Activated CD8-positive, alpha-beta memory T cell treated with anti-CD3 and anti-CD28 coated beads, Interleukin-2, amount 50 U/mL, for 1 hour (primary cell): ENCODE measurements around the gene PRSS27.
A peak's percentile ranks its signal among the peaks of the same experiment; 100 is the strongest.
"Not testable (repeated sequence)": the region's sequence is repeated elsewhere in the genome, so short reads cannot be mapped to it uniquely, and the experiment has no call there.

ENCODE experiments used
- DNase-seq: peaks from one replicate; pipeline ENCODE4 v3.0.0-alpha.2; 2020; ENCODE audit errors: extremely low read depth

The PRSS27 gene

GRCh38 chr16:2696601-2697250 is 23.3 kb downstream of the PRSS27 start:
- DNase-seq = not testable (repeated sequence)

DNA sequence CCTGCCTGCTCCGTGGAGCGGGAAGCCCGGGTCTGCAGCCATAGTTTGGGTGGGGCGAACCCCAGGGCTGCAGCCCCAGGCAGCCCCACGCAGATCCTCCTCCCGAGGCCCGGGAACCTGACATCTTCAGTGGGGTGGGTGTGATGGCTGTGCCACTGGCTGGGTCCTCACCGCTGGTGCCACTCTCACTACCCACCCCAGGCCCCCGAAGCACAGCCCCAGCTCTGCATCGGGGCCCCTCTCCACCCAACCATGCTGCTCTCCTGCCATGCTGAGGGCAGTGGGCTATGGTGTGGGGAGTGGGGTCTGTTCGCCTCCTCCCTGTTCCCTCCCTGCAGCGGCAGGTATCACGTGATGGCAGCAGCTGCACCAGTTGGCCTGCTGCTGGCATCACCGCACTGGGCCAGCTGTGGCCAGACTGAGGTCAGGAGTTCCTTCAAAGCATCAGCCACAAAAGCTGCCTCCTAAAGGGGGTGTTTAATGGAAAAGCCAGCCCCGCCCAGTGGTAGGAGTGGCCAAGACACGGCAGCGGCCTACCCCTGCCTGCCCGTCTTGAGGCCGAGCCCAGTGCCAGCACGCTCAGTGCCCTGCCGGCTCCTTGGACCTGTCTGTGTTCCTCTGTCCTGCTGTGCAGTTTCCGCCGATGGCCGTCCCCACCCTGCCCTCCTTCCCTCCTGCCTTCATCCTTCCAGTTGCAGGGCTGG is 26.9 kb downstream of the PRSS27 start:
- DNase-seq = no peak

DNA sequence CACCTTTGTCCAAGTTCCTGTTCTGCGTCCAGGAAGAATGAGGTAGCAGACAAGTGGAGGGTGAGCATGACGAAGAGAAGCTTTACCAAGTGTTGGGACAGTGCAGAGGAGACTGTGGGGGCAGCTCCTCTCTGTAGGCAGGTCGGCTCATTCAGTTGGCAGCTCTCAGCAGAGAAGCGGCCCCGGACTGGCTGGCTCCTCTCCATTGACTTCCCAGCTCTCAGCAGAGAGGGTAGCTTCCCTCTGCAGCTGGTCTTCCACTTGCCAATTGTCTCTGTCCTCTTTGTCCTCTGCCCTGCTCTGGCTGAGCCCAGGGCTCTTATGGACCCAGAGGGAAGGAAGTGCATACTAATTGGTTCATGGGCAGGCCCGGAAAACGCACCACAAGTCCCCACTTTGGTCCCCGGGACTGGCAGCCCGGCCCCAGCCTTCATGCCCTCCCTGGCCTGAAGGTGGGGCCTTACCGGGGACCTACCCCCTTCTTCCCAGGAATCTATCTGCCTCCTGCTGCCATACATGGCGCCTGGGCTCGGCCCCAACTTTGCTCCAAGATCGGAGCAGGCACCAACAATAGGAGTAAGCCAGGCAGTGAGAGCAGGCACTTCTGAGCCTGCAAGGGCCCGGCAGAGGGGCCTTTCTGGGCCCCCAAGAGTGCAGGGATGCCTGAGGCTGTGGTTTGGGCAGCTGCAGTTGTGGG is 27.6 kb downstream of the PRSS27 start:
- DNase-seq = no peak

GRCh38 chr16:2691491-2692248 is 28.4 kb downstream of the PRSS27 start:
- no peak for DNase-seq

GRCh38 chr16:2690852-2691251 is 29.2 kb downstream of the PRSS27 start:
- no peak for DNase-seq

DNA sequence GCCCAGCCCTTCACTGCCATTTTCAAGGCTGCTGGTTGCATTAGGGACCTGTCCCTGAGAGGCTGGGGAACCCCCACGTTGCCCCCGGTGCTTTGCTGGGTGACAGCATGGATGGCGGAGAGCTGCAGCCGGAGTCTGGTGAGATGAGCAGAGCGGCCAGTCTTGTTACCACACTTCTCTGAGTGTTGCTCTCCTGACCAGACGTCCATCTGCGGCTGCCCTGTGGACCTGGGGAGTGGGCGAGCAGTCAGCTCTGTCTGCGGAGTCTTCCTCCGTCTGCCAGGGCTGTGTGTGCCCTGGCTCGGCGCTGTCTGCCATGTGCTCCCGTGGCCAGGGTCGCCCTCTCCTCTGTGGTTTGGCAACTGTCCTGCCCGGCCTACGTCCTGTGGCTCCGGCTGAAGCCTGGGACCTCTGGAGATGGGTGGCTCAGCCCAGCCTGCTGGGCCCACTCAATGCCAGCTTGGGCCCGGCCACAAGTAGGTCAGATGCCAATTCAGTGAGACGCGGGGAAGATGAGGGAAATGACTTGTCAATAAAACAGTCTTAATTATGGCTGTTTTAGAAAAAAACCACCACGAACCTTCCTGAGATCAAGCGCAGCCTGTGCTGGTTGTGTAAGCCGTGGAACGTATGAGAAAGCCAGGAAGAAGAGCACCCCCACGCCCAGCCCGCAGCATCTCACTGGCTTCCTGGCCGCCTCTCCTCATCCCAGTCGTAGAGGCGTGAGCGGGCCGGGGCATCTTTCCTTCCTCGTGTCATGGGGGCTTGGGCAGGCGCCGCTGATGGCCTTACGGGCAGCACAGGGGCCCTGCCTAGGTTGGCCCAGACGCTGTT is 29.8 kb downstream of the PRSS27 start:
- no peak for DNase-seq

- DNase-seq = not testable (repeated sequence)
Observed at GRCh38 chr16:2689422-2689821, 30.6 kb downstream of the PRSS27 start.

GRCh38 chr16:2687531-2688308 is 32.3 kb downstream of the PRSS27 start:
- DNase-seq = no peak

DNA sequence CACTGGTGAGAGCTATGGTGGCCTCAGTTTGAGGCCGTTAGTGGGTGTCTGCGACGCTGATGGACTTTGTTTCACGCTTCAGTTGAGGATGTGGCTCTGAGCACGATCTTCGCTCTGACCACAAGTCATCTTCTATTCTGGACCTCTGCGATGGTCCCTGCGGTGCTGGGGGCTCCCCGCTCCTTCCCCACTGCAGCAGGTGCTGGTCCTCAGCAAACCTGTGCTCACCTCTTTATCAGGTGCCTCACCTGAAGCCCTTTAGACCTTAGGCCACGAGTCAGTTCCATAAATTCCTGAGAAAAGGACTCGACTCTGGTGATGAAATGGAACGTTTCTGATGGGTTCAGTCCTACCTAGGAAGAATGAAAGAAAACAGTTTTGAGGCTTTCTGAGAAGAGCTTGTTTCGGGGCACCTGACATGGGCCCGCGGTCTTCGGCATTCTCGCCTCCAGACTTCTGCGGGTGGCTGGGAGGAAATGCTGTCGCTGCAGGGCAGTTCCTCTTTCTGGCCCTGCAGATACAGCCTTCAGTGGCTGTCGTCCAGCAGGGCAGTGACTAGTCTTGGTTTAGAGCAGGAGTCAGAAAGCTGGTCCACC is 33.0 kb downstream of the PRSS27 start:
- no peak for DNase-seq

DNA sequence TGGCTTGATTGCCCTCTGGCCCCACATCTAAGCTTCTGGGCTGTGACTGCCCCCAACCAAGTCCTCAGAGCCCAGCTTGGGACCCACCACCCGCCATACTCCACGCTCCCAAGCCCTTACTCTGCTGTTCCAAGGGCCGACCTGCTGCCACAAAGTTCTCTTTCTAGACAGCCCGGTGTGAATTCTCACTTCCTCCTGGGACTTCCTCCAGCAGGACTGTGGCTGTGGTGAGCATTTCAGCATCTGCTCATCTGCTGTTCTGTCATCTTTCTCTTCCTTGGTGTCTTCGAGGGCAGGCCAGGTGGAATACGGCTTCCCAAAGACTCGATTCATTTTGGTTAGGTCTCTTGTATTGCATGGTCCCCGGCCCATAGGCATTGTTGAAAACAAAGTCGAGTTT is 33.9 kb downstream of the PRSS27 start:
- not testable (repeated sequence) for DNase-seq

- not testable (repeated sequence) for DNase-seq
Observed at GRCh38 chr16:2683041-2683440, 37.0 kb downstream of the PRSS27 start.

- DNase-seq = peak; percentile 91
Observed at GRCh38 chr16:2682209-2683021, 37.6 kb downstream of the PRSS27 start, which contains the start of gene KCTD5. TSS of gene KCTD5 (plus strand) at chr16:2682523. CDS start at chr16:2682549, 26 bp downstream.

DNA sequence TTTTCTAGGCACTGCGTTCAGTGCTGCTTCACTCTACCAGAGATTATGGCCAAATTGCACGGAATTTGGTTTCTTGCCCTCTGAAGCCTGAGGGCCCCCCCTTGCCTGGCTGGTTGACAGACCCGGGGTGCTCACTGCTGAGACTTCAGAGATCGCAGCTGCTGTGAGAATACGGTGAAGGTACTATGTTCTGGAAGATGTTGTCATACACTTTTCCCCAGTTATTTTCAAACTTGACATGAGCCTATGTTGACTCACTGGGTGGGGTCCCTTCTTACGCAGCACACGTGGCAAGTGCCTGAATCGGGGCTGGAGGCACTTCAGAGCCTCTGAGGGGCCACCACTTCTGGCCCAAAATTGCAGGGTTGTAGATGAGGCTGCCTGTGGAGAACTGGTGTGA is 39.7 kb downstream of the PRSS27 start:
- DNase-seq = not testable (repeated sequence)

GRCh38 chr16:2679902-2680301 is 40.1 kb downstream of the PRSS27 start:
- DNase-seq = not testable (repeated sequence)

DNA sequence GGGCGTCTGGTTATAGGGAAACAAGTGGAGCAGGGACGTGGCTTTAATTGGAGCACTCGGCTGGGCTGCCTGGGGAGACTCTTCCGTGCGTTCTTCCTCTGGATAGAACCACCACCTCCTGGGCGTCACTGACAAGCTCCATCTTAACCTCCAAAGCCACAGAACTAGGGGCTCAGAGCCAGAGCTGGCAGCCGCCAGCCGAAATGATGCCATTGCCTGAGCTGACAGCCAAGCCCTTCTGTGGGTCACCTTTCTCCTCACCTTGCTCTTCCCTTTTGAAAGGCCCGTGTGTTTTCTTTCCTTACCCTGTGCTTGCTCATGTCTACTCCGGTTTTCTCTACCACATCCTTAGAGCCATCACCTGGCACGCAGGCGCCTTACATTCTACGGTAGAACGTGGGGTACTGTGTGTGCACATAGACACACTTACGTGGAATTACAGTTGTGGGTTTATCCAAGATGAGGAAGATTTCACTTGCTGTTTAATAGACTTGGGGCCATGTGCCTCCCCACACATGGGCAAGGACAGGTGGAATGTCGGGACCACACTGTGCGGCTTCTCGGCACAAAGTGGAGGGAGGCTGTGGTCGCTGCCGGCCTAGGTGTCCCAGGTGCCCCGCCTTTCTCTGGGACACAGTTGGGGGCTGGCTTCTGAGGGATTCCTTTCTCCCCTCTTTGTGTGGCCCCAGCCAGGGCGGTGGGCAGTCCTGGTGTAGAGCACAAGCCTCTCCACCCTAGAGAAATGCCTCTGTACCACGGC is 41.6 kb downstream of the PRSS27 start:
- DNase-seq = not testable (repeated sequence)

DNA sequence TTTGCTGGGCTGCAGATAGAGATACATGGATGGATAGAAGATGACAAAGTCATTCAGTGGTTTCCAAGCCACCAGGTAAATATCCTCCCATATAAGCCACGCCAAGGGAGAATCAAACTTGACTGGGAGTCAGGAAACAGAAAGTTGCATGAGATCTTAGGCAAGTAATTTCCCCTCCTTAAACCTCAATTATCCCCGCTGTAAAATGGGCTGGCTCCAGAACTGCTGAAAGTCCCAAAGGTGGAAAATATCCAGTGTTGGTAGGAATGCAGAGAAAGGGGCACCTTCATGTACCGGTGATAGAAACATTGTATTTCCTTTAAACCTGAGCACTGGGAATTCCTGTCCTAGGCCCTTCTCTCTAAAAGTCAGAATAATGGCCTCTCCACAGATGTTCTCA is 43.1 kb downstream of the PRSS27 start:
- DNase-seq = not testable (repeated sequence)

GRCh38 chr16:2675714-2676113 is 44.3 kb downstream of the PRSS27 start:
- no peak for DNase-seq

DNA sequence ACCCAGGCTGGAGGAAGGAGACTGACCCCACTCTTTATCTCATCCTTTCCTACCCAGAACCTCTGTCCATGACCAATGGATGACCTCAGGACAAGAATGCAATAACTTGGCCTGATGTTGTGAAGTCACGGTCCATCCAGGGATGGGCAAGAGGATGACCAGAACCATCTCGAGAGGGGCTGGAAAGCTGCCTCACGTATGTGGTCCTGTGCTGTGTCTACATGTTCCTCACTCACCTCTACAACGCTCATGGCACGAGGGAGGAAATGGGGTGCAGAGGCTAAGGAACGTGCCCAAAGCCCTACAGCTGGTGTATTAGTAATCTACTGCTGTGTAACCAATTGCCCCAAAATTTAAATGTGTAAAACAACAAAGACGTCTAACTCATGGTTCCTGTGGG is 45.0 kb downstream of the PRSS27 start:
- no peak for DNase-seq
